Measurements from ENCODE around the gene IL1RAPL2. TPM values are rescaled to one million over a fixed set of nuclear protein-coding genes. Genes with fewer than 3 reads are reported as not detected.

Gene IL1RAPL2
- polyA plus RNA-seq, 2 of the 4 experiments (the other 2 are of a cell fraction) = not detected

DNA sequence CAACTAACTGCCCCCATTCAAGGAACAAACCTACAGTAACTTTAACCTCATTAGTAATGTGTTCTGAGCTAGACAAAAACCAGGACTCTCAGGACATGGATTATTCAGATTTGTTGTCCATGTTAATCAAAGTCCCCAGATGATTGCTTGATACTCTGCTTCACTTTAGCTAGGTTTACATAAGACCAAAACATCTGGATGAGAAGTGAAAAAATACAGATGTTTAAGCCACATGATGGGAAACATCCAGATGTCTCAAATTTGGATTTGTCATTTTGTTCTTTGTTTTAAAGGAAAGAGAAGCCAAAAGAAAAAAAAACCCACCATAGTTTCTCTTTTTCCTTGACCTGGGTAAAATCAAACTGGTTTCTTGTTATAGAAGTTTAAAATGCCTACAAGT, 1207.8 kb downstream of the IL1RAPL2 start:
- Histone ChIP-seq H3K4me1 (no peaks in the 10 kb centered on the region), H3K4me2 (no peak overlapping the region), H3K4me3 (no peak overlapping the region), H3K9me3 (no peaks in the 10 kb centered on the region), H3K27ac (no peak overlapping the region)
- ATAC-seq (no peak), DNase-seq (ENCODE audit: low read depth in 1 of 2, low spot score in 1 of 2) (no peak), FAIRE-seq (no peak)
- TF ChIP-seq FOSB (CRISPR knock-in tag; IDR thresholded peaks at IDR 0.05) = no peak
- TF ChIP-seq HDAC2 (IDR thresholded peaks at IDR 0.05) = no peak
- no peak for TF ChIP-seq TFCP2L1 (CRISPR knock-in tag; IDR thresholded peaks at IDR 0.05)
- no peak for TF ChIP-seq ZSCAN20 (CRISPR knock-in tag; IDR thresholded peaks at IDR 0.05)
- TF ChIP-seq, protein P1, sequence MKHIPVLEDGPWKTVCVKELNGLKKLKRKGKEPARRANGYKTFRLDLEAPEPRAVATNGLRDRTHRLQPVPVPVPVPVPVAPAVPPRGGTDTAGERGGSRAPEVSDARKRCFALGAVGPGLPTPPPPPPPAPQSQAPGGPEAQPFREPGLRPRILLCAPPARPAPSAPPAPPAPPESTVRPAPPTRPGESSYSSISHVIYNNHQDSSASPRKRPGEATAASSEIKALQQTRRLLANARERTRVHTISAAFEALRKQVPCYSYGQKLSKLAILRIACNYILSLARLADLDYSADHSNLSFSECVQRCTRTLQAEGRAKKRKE (CRISPR knock-in tag; IDR thresholded peaks at IDR 0.05; ENCODE audit: low read depth) = no peak
- no peak for TF ChIP-seq MYC (IDR thresholded peaks at IDR 0.05; ENCODE audit: borderline replicate concordance, low read length)
- TF ChIP-seq, protein P2, sequence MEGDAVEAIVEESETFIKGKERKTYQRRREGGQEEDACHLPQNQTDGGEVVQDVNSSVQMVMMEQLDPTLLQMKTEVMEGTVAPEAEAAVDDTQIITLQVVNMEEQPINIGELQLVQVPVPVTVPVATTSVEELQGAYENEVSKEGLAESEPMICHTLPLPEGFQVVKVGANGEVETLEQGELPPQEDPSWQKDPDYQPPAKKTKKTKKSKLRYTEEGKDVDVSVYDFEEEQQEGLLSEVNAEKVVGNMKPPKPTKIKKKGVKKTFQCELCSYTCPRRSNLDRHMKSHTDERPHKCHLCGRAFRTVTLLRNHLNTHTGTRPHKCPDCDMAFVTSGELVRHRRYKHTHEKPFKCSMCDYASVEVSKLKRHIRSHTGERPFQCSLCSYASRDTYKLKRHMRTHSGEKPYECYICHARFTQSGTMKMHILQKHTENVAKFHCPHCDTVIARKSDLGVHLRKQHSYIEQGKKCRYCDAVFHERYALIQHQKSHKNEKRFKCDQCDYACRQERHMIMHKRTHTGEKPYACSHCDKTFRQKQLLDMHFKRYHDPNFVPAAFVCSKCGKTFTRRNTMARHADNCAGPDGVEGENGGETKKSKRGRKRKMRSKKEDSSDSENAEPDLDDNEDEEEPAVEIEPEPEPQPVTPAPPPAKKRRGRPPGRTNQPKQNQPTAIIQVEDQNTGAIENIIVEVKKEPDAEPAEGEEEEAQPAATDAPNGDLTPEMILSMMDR (IDR thresholded peaks at IDR 0.05) = no peak
- TF ChIP-seq EHF (CRISPR knock-in tag; IDR thresholded peaks at IDR 0.05) = no peak
- TF ChIP-seq, protein P3, sequence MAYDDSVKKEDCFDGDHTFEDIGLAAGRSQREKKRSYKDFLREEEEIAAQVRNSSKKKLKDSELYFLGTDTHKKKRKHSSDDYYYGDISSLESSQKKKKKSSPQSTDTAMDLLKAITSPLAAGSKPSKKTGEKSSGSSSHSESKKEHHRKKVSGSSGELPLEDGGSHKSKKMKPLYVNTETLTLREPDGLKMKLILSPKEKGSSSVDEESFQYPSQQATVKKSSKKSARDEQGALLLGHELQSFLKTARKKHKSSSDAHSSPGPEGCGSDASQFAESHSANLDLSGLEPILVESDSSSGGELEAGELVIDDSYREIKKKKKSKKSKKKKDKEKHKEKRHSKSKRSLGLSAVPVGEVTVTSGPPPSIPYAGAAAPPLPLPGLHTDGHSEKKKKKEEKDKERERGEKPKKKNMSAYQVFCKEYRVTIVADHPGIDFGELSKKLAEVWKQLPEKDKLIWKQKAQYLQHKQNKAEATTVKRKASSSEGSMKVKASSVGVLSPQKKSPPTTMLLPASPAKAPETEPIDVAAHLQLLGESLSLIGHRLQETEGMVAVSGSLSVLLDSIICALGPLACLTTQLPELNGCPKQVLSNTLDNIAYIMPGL (CRISPR knock-in tag; IDR thresholded peaks at IDR 0.05; ENCODE audit: borderline replicate concordance) = no peak
- no peak for TF ChIP-seq POLR2A (IDR thresholded peaks at IDR 0.05; ENCODE audit: low read length)
- no peak for TF ChIP-seq RCOR1 (IDR thresholded peaks at IDR 0.05; ENCODE audit: low read depth, low read length)
- no peak for TF ChIP-seq FOXS1 (CRISPR knock-in tag; IDR thresholded peaks at IDR 0.05)
- no peak for TF ChIP-seq NPAS2 (CRISPR knock-in tag; IDR thresholded peaks at IDR 0.05; ENCODE audit: borderline replicate concordance)
- TF ChIP-seq SMC3 (IDR thresholded peaks at IDR 0.05) = no peak
- no peak for TF ChIP-seq ZNF302 (CRISPR knock-in tag; IDR thresholded peaks at IDR 0.05)
- TF ChIP-seq POLR2AphosphoS2 (conservative IDR thresholded peaks at IDR 0.05; ENCODE audit: low read length) = no peak
- TF ChIP-seq ESRRA (IDR thresholded peaks at IDR 0.05; ENCODE audit: borderline replicate concordance, low read length) = no peak
- TF ChIP-seq RARB (CRISPR knock-in tag; IDR thresholded peaks at IDR 0.05) = no peak
- ChIA-PET CTCF (no interaction called here), POLR2A (no interaction called here)

DNA sequence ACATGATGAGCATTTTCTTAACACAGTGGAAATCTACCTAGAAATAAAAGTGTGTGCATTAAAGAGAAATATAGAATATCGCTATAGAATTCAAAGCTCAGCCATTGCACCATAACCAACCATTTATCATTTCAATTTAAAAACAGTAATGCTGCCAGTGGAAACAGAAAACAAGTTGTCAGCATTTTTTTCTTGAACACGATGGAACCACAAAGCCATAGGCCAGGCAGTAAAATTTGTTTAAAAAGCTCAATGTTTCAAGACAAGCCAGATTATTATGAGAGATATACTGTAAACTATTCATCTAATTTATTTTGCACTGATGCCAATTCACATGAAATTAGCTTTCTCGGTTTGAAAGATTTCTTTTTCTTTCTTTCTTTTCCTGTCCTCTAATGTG, 1209.7 kb downstream of the IL1RAPL2 start:
- ATAC-seq = no peak
- CTCF ChIA-PET = no interaction called here

More for the DNA sequence above, 1209.7 kb downstream of the IL1RAPL2 start:
- DNase-seq (ENCODE audit: low read depth in 1 of 2, low spot score in 1 of 2) (no peak), FAIRE-seq (peak; percentile 39)
- Histone ChIP-seq H3K27ac (no peak overlapping the region), H3K9me3 (no peaks in the 10 kb centered on the region), H3K4me3 (no peak overlapping the region), H3K4me2 (no peak overlapping the region), H3K4me1 (no peaks in the 10 kb centered on the region)
- TF ChIP-seq MAFK (IDR thresholded peaks at IDR 0.05; ENCODE audit: partially characterized antibody) = peak; percentile 54
- TF ChIP-seq, protein P3 (CRISPR knock-in tag; IDR thresholded peaks at IDR 0.05; ENCODE audit: borderline replicate concordance) = no peak
- WGBS (ENCODE audit: missing lambda C conversion rate) = 17% methylated on average over 3 of the region's 3 CpGs
- POLR2A ChIA-PET = no interaction called here
